Measurements from ENCODE around the gene TESK2. TPM values are rescaled to one million over a fixed set of nuclear protein-coding genes. Genes with fewer than 3 reads are reported as not detected.
A peak's percentile ranks its signal among the peaks of the same experiment; 100 is the strongest.

Gene TESK2
- total RNA-seq, 1 experiment from 2014 or later = 13.8 TPM

- H3K9me2 ChIP-seq (ENCODE audit: insufficient read depth) = no peaks in the 10 kb centered on the region
- TF ChIP-seq CTCF (conservative IDR thresholded peaks at IDR 0.05) (no peak), EZH2 (IDR thresholded peaks at IDR 0.05; ENCODE audit: low read depth) (no peak)
- DNase-seq = no peak
- peak overlapping the region; percentile 90 for H3K4me2 ChIP-seq
- no peaks in the 10 kb centered on the region for H3K27me3 ChIP-seq (ENCODE audit: insufficient read depth, low read depth)
- H3K4me3 ChIP-seq = peak overlapping the region; percentile 68
- ChIA-PET POLR2A (ENCODE audit: unreplicated experiment) (interaction anchor here (0.6 to 2.3 kb wide), 9 partner anchors 8 to 1417 kb away, joined by 3 to 24 read pairs (median 9); no protein-coding TSS in a partner anchor), CTCF (interaction anchor here (0.6 to 3.0 kb wide), 4 partner anchors 16 to 558 kb away, joined by 3 to 39 read pairs (median 6); no protein-coding TSS in a partner anchor)
- H3F3A ChIP-seq (ENCODE audit: insufficient read depth, low read depth) = peaks cover 34% of the 10 kb centered on the region
- peak overlapping the region; percentile 82; the same call in 1 of the 2 replicates for H2AFZ ChIP-seq
- no TSS peak for BruUV-seq (replicated peaks)
- 0 out of 2 replicates have a peak, but pooled peaks cover 15% of the 10 kb centered on the region for H3K36me3 ChIP-seq (ENCODE audit: low read depth)
- no peaks in the 10 kb centered on the region for H4K20me1 ChIP-seq (ENCODE audit: insufficient read depth)
- H3K9me3 ChIP-seq (ENCODE audit: insufficient read depth, low read depth) = no peaks in the 10 kb centered on the region
- peak overlapping the region; percentile 86 for H3K27ac ChIP-seq
- peaks cover 48% of the 10 kb centered on the region for H3K79me2 ChIP-seq (ENCODE audit: low read depth)
- H3K4me1 ChIP-seq (replicated peaks; ENCODE audit: insufficient read depth) = peaks cover 46% of the 10 kb centered on the region
- intact Hi-C loops (cut with micrococcal nuclease; ENCODE audit: unreplicated experiment) = loop anchor here (1.0 to 2.0 kb wide), 5 partner anchors 7 to 610 kb away; partner anchors contain the start of gene RNU5D-1
Measured at GRCh38 chr1:45340816-45341466, 150.0 kb downstream of the TESK2 start.

GRCh38 chr1:45339789-45340558 lies 151.0 kb downstream of the TESK2 start, which contains the start of the genes MUTYH and TOE1:
TSS of gene MUTYH (minus strand) at chr1:45340440. CDS start at chr1:45334505, 5,935 bp downstream.
TSS of gene TOE1 (plus strand) at chr1:45340170. CDS start at chr1:45340253, 83 bp downstream.
- no peaks in the 10 kb centered on the region for H4K20me1 ChIP-seq (ENCODE audit: insufficient read depth)
- no peaks in the 10 kb centered on the region for H3K9me2 ChIP-seq (ENCODE audit: insufficient read depth)
- peaks cover 38% of the 10 kb centered on the region for H3F3A ChIP-seq (ENCODE audit: insufficient read depth, low read depth)
- peak within 1 kb of the TSS; percentile 86 for H3K27ac ChIP-seq
- 0 out of 2 replicates have a peak, but pooled peaks have one; percentile 24 for TF ChIP-seq CTCF (conservative IDR thresholded peaks at IDR 0.05)
- no peak for TF ChIP-seq EZH2 (IDR thresholded peaks at IDR 0.05; ENCODE audit: low read depth)
- peak; percentile 79 to 97 for DNase-seq
- no peaks in the 10 kb centered on the region for H3K27me3 ChIP-seq (ENCODE audit: insufficient read depth, low read depth)
- peak within 1 kb of the TSS; percentile 82 for H2AFZ ChIP-seq
- peak within 1 kb of the TSS; percentile 68 for H3K4me3 ChIP-seq
- H3K4me1 ChIP-seq (replicated peaks; ENCODE audit: insufficient read depth) = peaks cover 55% of the 10 kb centered on the region
- peaks cover 50% of the 10 kb centered on the region for H3K79me2 ChIP-seq (ENCODE audit: low read depth)
- BruUV-seq (replicated peaks) = no TSS peak
- ChIA-PET CTCF (interaction anchor here (0.7 to 3.0 kb wide), 8 partner anchors 9 to 547 kb away, joined by 3 to 39 read pairs (median 4); no protein-coding TSS in a partner anchor), POLR2A (ENCODE audit: unreplicated experiment) (interaction anchor here (0.6 to 2.3 kb wide), 20 partner anchors 9 to 1417 kb away, joined by 3 to 42 read pairs (median 6); no protein-coding TSS in a partner anchor)
- peak within 1 kb of the TSS; percentile 90 for H3K4me2 ChIP-seq
- 0 out of 2 replicates have a peak, but pooled peaks cover 15% of the 10 kb centered on the region for H3K36me3 ChIP-seq (ENCODE audit: low read depth)
- intact Hi-C loops (cut with micrococcal nuclease; ENCODE audit: unreplicated experiment) = loop anchor here (1.0 to 5.0 kb wide), 7 partner anchors 8 to 609 kb away; partner anchors contain the start of genes NASP, RNU5D-1 and TESK2
- H3K9me3 ChIP-seq (ENCODE audit: insufficient read depth, low read depth) = no peaks in the 10 kb centered on the region

Data from PC-9 (cell line).